GM18861 (cell line): ENCODE data around the gene MX2.
"Not testable (repeated sequence)": the region's sequence is repeated elsewhere in the genome, so short reads cannot be mapped to it uniquely, and the experiment has no call there.

Source experiments
- ATAC-seq: cut with Tn5 transposase; IDR thresholded peaks from one replicate; pipeline ENCODE4 v1.9.1; 2021; ENCODE audit not compliant: unreplicated experiment

Gene MX2

GRCh38 chr21:41338455-41338854 lies 23.4 kb upstream of the MX2 start:
- ATAC-seq: no peak

GRCh38 chr21:41342035-41342434 lies 19.8 kb upstream of the MX2 start:
- ATAC-seq: no peak

GRCh38 chr21:41344146-41344545 lies 17.7 kb upstream of the MX2 start:
- no peak for ATAC-seq

- ATAC-seq: no peak
These were observed 16.5 kb upstream of the MX2 start for GRCh38 chr21:41345356-41345755.

GRCh38 chr21:41345934-41346685 lies 15.7 kb upstream of the MX2 start:
- no peak for ATAC-seq

GRCh38 chr21:41346758-41347157 lies 15.1 kb upstream of the MX2 start:
- ATAC-seq: no peak

- no peak for ATAC-seq
These were observed 13.4 kb upstream of the MX2 start for GRCh38 chr21:41348434-41348833.

- no peak for ATAC-seq
These were observed 12.7 kb upstream of the MX2 start for GRCh38 chr21:41349126-41349525.

GRCh38 chr21:41349619-41350390 lies 12.0 kb upstream of the MX2 start:
- no peak for ATAC-seq

- no peak for ATAC-seq
These were observed 11.2 kb upstream of the MX2 start for GRCh38 chr21:41350436-41351155.

GRCh38 chr21:41357546-41357945 lies 4.3 kb upstream of the MX2 start:
- no peak for ATAC-seq

GRCh38 chr21:41358193-41359166 lies 3.3 kb upstream of the MX2 start:
- no peak for ATAC-seq

- no peak for ATAC-seq
These were observed 2.5 kb upstream of the MX2 start for GRCh38 chr21:41359286-41359685.

- ATAC-seq: not testable (repeated sequence)
These were observed 2.1 kb upstream of the MX2 start for GRCh38 chr21:41359754-41360071.

GRCh38 chr21:41360072-41360821 lies 1.6 kb upstream of the MX2 start:
- ATAC-seq: no peak

GRCh38 chr21:41361053-41361785 lies 608 bp upstream of the MX2 start:
- ATAC-seq: no peak

- no peak for ATAC-seq
These were observed 960 bp downstream of the MX2 start for GRCh38 chr21:41362605-41363369.

- no peak for ATAC-seq
These were observed 1.8 kb downstream of the MX2 start for GRCh38 chr21:41363370-41364270.
